Keratinocyte (primary cell): Measurements from ENCODE around the gene ATP8B1.

Source experiments
- EZH2 ChIP-seq: IDR thresholded peaks from one replicate; pipeline ENCODE4 v1.6.1; 2012; ENCODE audit warnings: inconsistent platforms, mild to moderate bottlenecking, low read length, moderate library complexity
- TF ChIP-seq, protein P1 (sequence below), 3 experiments: IDR thresholded peaks in 1 of 3; conservative IDR thresholded peaks in 1 of 3; optimal IDR thresholded peaks in 1 of 3; 2 replicates in 2 of 3; 3 replicates in 1 of 3; pipeline versions ENCODE3 to v1.5.1; 2011; ENCODE audit warnings: low read length in 3 of 3, mild to moderate bottlenecking in 3 of 3, moderate library complexity in 2 of 3, control low read depth in 1 of 3, inconsistent platforms in 1 of 3; ENCODE audit not compliant: insufficient read depth in 2 of 3; ENCODE audit errors: extremely low read depth in 1 of 3

DNA sequence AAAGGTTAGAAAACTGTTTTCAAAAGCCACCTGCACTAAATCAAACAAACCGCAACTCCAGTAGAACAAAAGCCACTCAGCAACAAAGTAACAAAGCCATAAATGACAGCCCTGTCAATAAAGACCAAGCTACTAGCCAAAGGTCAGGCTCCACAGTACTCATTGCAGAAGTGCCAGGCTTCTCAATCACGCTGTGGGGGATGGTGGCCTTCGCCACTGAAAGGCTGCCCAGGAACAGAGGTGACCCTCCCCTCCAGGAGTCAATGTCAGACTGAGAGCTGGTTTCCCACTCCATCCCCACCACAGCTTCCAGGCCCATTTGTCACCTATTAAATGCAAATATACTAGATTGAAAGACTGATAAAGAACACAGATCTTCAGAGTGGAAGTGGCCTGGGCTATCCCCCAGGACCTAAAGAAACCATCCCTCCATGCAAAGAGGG is 5.9 kb downstream of the ATP8B1 start:
- TF ChIP-seq, protein P1, sequence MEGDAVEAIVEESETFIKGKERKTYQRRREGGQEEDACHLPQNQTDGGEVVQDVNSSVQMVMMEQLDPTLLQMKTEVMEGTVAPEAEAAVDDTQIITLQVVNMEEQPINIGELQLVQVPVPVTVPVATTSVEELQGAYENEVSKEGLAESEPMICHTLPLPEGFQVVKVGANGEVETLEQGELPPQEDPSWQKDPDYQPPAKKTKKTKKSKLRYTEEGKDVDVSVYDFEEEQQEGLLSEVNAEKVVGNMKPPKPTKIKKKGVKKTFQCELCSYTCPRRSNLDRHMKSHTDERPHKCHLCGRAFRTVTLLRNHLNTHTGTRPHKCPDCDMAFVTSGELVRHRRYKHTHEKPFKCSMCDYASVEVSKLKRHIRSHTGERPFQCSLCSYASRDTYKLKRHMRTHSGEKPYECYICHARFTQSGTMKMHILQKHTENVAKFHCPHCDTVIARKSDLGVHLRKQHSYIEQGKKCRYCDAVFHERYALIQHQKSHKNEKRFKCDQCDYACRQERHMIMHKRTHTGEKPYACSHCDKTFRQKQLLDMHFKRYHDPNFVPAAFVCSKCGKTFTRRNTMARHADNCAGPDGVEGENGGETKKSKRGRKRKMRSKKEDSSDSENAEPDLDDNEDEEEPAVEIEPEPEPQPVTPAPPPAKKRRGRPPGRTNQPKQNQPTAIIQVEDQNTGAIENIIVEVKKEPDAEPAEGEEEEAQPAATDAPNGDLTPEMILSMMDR (optimal IDR thresholded peaks at IDR 0.05 in 1 of 3, IDR thresholded peaks at IDR 0.05 in 1 of 3, conservative IDR thresholded peaks at IDR 0.05 in 1 of 3; ENCODE audit: extremely low read depth in 1 of 3, insufficient read depth in 2 of 3, low read length in 3 of 3) = no peak
- TF ChIP-seq EZH2 = no peak
